ENCODE measurements around the gene CFAP299. TPM values are rescaled to one million over a fixed set of nuclear protein-coding genes. Genes with fewer than 3 reads are reported as not detected.

Gene CFAP299
- total RNA-seq, 1 donor from 2014 or later: 0.93 TPM

GRCh38 chr4:80540349-80540748 is 204.8 kb downstream of the CFAP299 start:
- no peaks in the 10 kb centered on the region for H3K4me1 Mint-ChIP-seq (ENCODE audit: low read depth)
- H3K27ac Mint-ChIP-seq: no peak overlapping the region
- DNase-seq (ENCODE audit: low spot score, unreplicated experiment): no peak
- no peaks in the 10 kb centered on the region for H3K9me3 Mint-ChIP-seq (ENCODE audit: low read depth)
- H3K27me3 Mint-ChIP-seq: no peaks in the 10 kb centered on the region
- H3K4me3 Mint-ChIP-seq (ENCODE audit: low read depth): no peak overlapping the region
- no peak for TF ChIP-seq CTCF (IDR thresholded peaks at IDR 0.05; ENCODE audit: unreplicated experiment)
- no peaks in the 10 kb centered on the region for H3K36me3 Mint-ChIP-seq (ENCODE audit: insufficient read depth)

- TF ChIP-seq CTCF (IDR thresholded peaks at IDR 0.05; ENCODE audit: unreplicated experiment): no peak
- Mint-ChIP-seq H3K4me1 (ENCODE audit: low read depth) (no peaks in the 10 kb centered on the region), H3K36me3 (ENCODE audit: insufficient read depth) (no peaks in the 10 kb centered on the region), H3K4me3 (ENCODE audit: low read depth) (no peak overlapping the region), H3K9me3 (ENCODE audit: low read depth) (no peaks in the 10 kb centered on the region), H3K27me3 (no peaks in the 10 kb centered on the region), H3K27ac (no peak overlapping the region)
- DNase-seq (ENCODE audit: low spot score, unreplicated experiment): no peak
Observed at GRCh38 chr4:80540785-80541469, 205.4 kb downstream of the CFAP299 start.

GRCh38 chr4:80542747-80543146 is 207.2 kb downstream of the CFAP299 start:
- Mint-ChIP-seq H3K4me3 (ENCODE audit: low read depth) (no peak overlapping the region), H3K27ac (no peak overlapping the region), H3K36me3 (ENCODE audit: insufficient read depth) (no peaks in the 10 kb centered on the region), H3K27me3 (no peaks in the 10 kb centered on the region), H3K9me3 (ENCODE audit: low read depth) (peaks cover 3% of the 10 kb centered on the region), H3K4me1 (ENCODE audit: low read depth) (peaks cover 1% of the 10 kb centered on the region)
- TF ChIP-seq CTCF (IDR thresholded peaks at IDR 0.05; ENCODE audit: unreplicated experiment): no peak
- no peak for DNase-seq (ENCODE audit: low spot score, unreplicated experiment)

- no peak for TF ChIP-seq CTCF (IDR thresholded peaks at IDR 0.05; ENCODE audit: unreplicated experiment)
- Mint-ChIP-seq H3K9me3 (ENCODE audit: low read depth) (peaks cover 10% of the 10 kb centered on the region), H3K27me3 (no peaks in the 10 kb centered on the region), H3K27ac (no peak overlapping the region), H3K4me1 (ENCODE audit: low read depth) (no peaks in the 10 kb centered on the region), H3K36me3 (ENCODE audit: insufficient read depth) (no peaks in the 10 kb centered on the region), H3K4me3 (ENCODE audit: low read depth) (no peak overlapping the region)
- no peak for DNase-seq (ENCODE audit: low spot score, unreplicated experiment)
Observed at GRCh38 chr4:80560337-80560736, 224.8 kb downstream of the CFAP299 start.

- H3K9me3 Mint-ChIP-seq (ENCODE audit: low read depth): peaks cover 10% of the 10 kb centered on the region
- no peaks in the 10 kb centered on the region for H3K27me3 Mint-ChIP-seq
- DNase-seq (ENCODE audit: low spot score, unreplicated experiment): no peak
- no peaks in the 10 kb centered on the region for H3K36me3 Mint-ChIP-seq (ENCODE audit: insufficient read depth)
- peaks cover 13% of the 10 kb centered on the region for H3K4me1 Mint-ChIP-seq (ENCODE audit: low read depth)
- H3K4me3 Mint-ChIP-seq (ENCODE audit: low read depth): no peak overlapping the region
- no peak for TF ChIP-seq CTCF (IDR thresholded peaks at IDR 0.05; ENCODE audit: unreplicated experiment)
- H3K27ac Mint-ChIP-seq: peak overlapping the region; percentile 25
Observed at GRCh38 chr4:80566203-80566872, 230.8 kb downstream of the CFAP299 start.
